Right cardiac atrium (tissue), 5 donors: ENCODE results near the gene GPC6. TPM values are rescaled to one million over a fixed set of nuclear protein-coding genes. Genes with fewer than 3 reads are reported as not detected.

Experiments used
- ATAC-seq, 2 donors: fragments of 200-7000 bp; cut with Tn5 transposase; one replicate each; pipeline versions ENCODE4 v1.8.0 to v1.9.1; 2020; ENCODE audit warnings: moderate library complexity in 2 of 2, mild to moderate bottlenecking in 1 of 2
- DNase-seq, 3 donors: peaks; one replicate each; pipeline ENCODE4 v3.0.0-alpha.2; 2020
- H3K27ac ChIP-seq: one replicate; pipeline ENCODE4 v1.5.1; 2013; ENCODE audit warnings: mild to moderate bottlenecking, low read length, control low read depth, moderate library complexity
- H3K27me3 ChIP-seq: one replicate; pipeline ENCODE4 v1.6.1; 2013; ENCODE audit not compliant: control insufficient read depth, insufficient read depth
- H3K4me1 ChIP-seq: one replicate; pipeline ENCODE4 v1.6.1; 2013; ENCODE audit warnings: low read length; ENCODE audit not compliant: control insufficient read depth, insufficient read depth
- H3K4me3 ChIP-seq: one replicate; pipeline ENCODE4 v1.5.1; 2013; ENCODE audit warnings: low read length, control low read depth
- H3K9me3 ChIP-seq: one replicate; pipeline ENCODE4 v1.6.1; 2013; ENCODE audit warnings: low read length; ENCODE audit not compliant: control insufficient read depth
- WGBS: extraction: QIAGEN DNeasy Blood & Tissue Kit; methylation state at CpG from one replicate; pipeline ENCODE4 v1.1.7; 2013; 5-methylcytosine and 5-hydroxymethylcytosine counted together
- intact Hi-C, 4 donors: fragments of 100-400 bp; cut with DNase I; formaldehyde crosslinking; loops; one replicate each; pipeline versions ENCODE4 v1.11.0 to v1.14.0; 2022 to 2023
- polyA plus RNA-seq: library from polyadenylated mRNA; stranded (reverse); fragments of 200-250 nt; gene quantifications from one replicate; pipeline ENCODE4 v1.2.3, GENCODE V29; 2013
- total RNA-seq, 4 donors: library from RNA; stranded (reverse); fragmentation: NEBNext Ultra II Directional; extraction: Animal tissue kit (Norgen Biotek cat#: 25700); gene quantifications; one replicate each; pipeline ENCODE4 v1.2.1, GENCODE V29; 2021
- donor health status: healthy with polysubstance abuse.
- donor health status: DM: no; HTN: yes; CAD: no.
- donor health status: DM: no; HTN: no; CAD: no.
- donor health status: DM: no; HTN: yes; CAD: no; lungs with severe emphysema.
- donor health status: DM: yes; HTN: yes; CAD: no.

The GPC6 gene
- total and polyA plus RNA-seq, 5 donors = 1.5 to 11.0 (median 5.3) TPM

DNA sequence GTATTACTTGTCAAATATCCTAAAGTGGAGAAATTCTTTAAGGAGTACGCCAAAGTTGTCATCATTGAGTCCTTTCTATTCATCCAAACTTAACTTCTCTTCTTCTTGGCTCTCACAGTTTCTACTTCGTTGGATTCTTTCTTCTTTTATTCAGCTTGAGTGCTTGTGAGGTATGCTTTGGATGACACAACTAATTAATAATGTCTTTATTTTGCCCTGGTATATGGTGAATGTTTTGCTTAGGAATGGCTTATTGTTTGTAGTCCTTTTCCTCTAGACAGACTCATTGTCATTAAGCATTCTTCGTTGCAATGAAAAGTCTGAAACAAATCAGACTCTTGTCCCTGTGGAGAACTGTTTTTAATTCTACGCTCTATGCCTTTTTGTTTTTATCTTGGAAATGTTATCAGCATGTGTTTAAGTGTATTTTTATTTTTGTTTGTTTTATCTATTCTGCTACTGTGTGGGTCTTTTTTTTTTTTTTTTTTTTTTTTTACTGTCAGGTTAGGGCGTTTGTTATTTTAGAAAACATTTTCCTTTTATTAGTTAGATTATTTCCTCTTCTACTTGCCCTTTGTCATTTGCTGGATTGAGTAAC is 471.5 kb downstream of the GPC6 start:
- no peak overlapping the region for H3K27ac ChIP-seq
- no peaks in the 10 kb centered on the region for H3K9me3 ChIP-seq
- H3K4me1 ChIP-seq = no peaks in the 10 kb centered on the region
- ATAC-seq (no peak), DNase-seq (no peak)
- no peak overlapping the region for H3K4me3 ChIP-seq
- intact Hi-C loops = no loop called here
- no peaks in the 10 kb centered on the region for H3K27me3 ChIP-seq
- 68% methylated on average over 5 of the region's 5 CpGs for WGBS

DNA sequence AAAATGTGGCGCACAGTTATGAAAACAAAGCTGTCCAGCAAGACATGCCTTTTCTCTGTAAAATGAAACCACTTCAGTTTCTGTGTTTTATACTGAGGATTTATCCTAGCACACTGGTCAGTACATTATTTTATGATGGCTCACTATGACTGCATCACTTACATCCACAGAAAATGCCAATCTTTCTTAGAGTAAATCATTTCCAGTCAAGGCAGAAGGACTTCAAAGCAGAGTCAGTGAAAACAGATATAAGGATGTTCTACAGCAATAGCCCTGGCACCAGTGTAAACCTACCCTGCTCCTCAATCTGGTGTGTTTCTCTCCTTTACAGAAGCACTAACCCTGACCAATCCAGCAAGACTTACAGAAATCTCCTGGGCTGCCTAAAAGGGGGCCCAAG is 473.5 kb downstream of the GPC6 start:
- WGBS = 83% methylated on average over 1 of the region's 1 CpG
- H3K9me3 ChIP-seq = no peaks in the 10 kb centered on the region
- H3K4me3 ChIP-seq = no peak overlapping the region
- ATAC-seq = no peak
- no peaks in the 10 kb centered on the region for H3K4me1 ChIP-seq
- no peaks in the 10 kb centered on the region for H3K27me3 ChIP-seq
- intact Hi-C loops = no loop called here
- H3K27ac ChIP-seq = no peak overlapping the region
- no peak for DNase-seq

DNA sequence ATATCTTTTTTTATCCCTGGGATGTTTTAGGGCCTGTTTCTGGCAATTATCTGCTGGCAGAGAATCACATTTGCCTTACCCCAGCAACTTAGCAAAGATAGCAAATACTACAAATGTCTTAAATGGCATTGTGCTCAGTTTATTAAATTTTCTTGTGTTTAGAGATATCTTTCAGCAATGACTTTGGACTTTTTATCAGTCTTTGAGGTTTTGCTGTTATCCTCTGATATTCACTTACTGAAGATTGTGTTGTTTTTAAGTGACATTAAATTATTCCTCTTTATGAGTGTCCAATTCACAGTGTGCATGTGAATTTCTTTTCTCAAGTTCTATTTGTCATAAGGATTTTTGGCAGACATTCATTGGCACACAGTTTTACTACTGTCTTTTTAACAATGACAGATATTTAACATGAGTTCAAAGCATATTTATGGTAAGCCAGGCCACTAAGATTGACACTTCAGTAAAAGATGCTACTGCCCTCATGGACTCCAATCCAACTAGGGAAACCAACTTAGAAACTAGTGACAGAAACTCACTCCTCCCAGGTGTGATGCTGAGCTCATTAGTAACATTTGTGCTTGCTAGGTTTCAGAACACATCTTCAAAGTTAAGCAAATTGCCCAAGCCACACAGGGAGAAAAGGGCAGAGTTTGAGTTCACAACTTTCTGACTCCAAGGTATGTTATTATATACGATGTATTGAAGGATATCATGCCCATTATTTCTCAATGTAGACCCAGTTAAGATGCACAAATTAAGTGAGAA is 481.9 kb downstream of the GPC6 start:
- 63% methylated on average over 1 of the region's 1 CpG for WGBS
- ATAC-seq = no peak
- intact Hi-C loops = no loop called here

DNA sequence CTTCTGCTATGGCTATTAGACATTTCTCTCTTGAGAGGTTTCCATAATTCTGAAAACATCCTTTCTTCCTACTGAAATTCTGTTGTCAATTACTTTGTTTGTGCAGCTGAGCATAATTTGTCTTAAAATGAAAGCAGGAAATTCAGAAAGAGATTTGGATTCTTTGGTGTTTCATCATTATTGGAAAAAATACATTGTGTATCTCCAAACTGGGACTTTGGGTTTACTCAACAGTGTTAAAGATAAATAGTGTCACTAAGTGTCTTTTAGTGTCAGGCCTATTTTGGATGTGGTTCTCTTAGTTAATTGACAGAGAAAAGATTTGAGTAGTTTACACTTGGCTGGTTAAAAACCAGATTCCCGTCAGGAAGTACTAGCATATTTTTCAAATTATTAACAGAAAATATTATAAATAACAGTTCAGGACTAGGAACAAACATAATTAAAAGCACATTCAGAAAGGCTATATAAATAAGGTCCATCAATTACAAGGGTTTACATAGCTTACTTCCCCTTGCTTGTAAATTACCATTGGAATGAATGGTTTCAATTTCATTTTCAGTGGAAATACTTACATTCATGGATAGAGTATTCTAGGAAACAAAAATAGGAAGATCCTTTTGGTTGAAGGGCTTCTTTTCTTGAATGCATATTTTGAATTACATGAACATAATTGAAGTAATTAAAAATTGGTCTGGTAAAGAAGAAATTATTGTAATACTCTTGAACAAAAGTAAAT is 483.1 kb downstream of the GPC6 start:
- Histone ChIP-seq H3K9me3 (no peaks in the 10 kb centered on the region), H3K27ac (no peak overlapping the region), H3K4me3 (no peak overlapping the region), H3K4me1 (no peaks in the 10 kb centered on the region), H3K27me3 (no peaks in the 10 kb centered on the region)
- ATAC-seq (no peak), DNase-seq (no peak)
- intact Hi-C loops = no loop called here
- 0% methylated on average over 1 of the region's 1 CpG for WGBS

More for the DNA sequence above, 481.9 kb downstream of the GPC6 start:
- no peak overlapping the region for H3K27ac ChIP-seq
- H3K27me3 ChIP-seq = no peaks in the 10 kb centered on the region
- no peaks in the 10 kb centered on the region for H3K4me1 ChIP-seq
- no peak for DNase-seq
- H3K4me3 ChIP-seq = no peak overlapping the region
- no peaks in the 10 kb centered on the region for H3K9me3 ChIP-seq

DNA sequence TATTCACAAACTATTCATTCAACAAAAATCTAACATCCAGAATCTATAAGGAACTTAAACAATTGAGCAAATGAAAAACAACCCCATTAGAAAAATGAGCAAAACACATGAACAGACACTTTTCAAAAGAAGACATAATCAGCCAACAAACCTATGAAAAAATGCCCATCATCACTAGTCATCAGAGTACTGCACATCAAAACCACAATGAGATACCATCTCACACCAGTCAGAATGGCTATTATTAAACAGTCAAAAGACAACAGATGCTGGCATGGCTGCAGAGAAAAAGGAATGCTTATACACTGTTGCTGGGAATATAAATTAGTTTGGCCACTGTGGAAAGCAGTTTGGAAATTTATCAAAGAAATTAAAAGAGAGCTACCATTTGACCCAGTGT is 487.6 kb downstream of the GPC6 start:
- Histone ChIP-seq H3K4me1 (no peaks in the 10 kb centered on the region), H3K27ac (no peak overlapping the region), H3K4me3 (no peak overlapping the region), H3K9me3 (no peaks in the 10 kb centered on the region), H3K27me3 (no peaks in the 10 kb centered on the region)
- ATAC-seq (no peak), DNase-seq (no peak)
- intact Hi-C loops = no loop called here

DNA sequence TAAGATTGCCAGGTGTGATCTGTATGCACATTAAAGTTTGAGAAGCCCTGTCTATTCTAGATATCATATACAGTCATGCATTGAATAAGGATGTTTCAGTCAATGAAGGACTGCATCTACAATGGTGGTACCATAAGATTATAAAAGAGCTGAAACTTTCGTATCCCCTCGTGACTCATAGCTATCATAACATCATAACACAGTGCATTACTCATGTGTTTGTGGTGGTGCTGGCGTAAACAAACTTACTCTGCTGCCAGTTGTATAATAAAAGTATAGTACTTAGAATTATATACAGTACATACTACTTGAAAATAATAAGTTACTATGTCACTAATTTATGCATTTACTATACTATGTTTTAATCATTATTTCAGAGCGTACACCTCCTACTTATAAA is 489.3 kb downstream of the GPC6 start:
- ATAC-seq (no peak), DNase-seq (no peak)
- Histone ChIP-seq H3K27me3 (no peaks in the 10 kb centered on the region), H3K9me3 (no peaks in the 10 kb centered on the region), H3K4me1 (no peaks in the 10 kb centered on the region), H3K27ac (no peak overlapping the region), H3K4me3 (no peak overlapping the region)
- WGBS = 86% methylated on average over 4 of the region's 4 CpGs
- intact Hi-C loops = no loop called here

DNA sequence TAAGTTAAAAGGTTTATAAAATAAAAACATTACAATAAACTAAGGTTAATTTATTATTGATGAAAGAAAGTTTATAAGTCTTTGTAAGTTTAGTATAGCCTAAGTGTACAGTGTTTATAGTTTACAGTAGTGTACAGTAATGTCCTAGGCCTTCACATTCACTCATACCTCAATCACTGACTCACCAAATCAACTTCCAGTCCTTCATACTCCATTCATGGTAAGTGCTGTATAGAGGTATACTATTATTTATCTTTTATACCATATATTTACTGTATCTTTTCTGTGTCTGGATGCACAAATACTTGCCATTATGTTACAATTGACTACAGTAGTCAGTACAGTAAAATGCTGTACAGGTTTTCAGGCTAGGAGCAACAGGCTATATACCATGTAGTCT is 490.0 kb downstream of the GPC6 start:
- Histone ChIP-seq H3K27me3 (no peaks in the 10 kb centered on the region), H3K27ac (no peak overlapping the region), H3K4me3 (no peak overlapping the region), H3K4me1 (no peaks in the 10 kb centered on the region), H3K9me3 (no peaks in the 10 kb centered on the region)
- DNase-seq = no peak
- ATAC-seq = no peak
- intact Hi-C loops = no loop called here

DNA sequence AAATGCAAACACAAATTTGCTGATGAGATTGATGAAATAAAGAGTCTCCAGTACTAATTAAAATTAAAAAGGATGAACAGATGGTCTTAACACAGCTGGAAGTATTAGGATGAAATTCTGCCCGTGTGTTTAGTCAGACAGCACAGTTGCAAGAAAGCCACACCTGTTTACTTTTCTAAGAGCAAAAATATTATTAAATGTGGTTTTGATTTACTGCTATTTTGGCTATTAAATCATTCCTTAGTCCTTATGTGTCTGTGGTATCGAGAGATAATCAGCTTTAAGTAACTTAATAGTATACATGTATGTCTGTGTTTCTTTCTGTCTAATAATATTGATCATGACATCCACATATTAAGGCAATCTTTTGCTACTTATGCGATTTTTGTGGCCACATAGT is 494.9 kb downstream of the GPC6 start:
- DNase-seq = no peak

DNA sequence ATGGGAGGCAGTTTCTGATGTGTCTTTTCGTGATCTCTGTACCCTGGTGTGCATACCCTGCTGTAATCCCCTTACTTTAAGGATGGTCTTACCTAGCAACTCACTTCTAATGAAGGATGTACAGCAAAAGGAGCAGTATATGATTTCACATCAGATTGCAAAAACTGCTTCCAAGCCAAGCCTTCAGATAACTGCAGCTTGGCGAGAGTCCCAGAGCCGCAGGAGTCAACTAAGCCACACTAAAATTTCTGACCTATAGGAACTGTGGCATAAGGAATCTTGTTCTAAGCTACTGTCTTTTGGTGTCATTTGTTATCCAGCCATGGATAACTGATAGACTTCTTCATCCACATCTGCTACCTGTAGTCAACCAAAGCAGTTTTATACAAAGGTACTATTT is 496.7 kb downstream of the GPC6 start:
- intact Hi-C loops = no loop called here
- Histone ChIP-seq H3K9me3 (no peaks in the 10 kb centered on the region), H3K4me1 (no peaks in the 10 kb centered on the region), H3K4me3 (no peak overlapping the region), H3K27me3 (no peaks in the 10 kb centered on the region), H3K27ac (no peak overlapping the region)
- DNase-seq = no peak
- whole genome bisulfite sequencing = 73% methylated on average over 3 of the region's 3 CpGs
- no peak for ATAC-seq

More for the DNA sequence above, 494.9 kb downstream of the GPC6 start:
- no peak for ATAC-seq
- Histone ChIP-seq H3K4me1 (no peaks in the 10 kb centered on the region), H3K27me3 (no peaks in the 10 kb centered on the region), H3K4me3 (no peak overlapping the region), H3K9me3 (no peaks in the 10 kb centered on the region), H3K27ac (no peak overlapping the region)
- intact Hi-C loops = no loop called here
- WGBS = 51% methylated on average over 3 of the region's 3 CpGs

DNA sequence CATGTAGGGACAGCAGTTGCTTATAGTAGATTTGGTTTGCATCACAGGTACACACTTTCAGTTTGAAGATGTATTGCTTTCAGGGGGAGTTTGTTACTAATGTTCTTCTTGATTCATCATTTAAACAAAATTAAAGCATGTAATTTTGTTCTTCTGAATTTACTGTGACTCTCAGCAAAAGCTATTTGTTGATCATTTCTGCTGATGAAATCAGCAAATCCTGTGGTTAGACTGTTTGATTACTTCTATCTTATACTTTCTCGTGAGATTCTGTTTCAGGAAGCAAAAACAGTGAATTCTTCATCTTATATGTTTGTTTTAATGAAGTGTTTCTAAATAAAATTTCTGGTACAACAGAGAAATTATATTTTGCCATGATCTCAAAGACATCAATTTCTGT is 497.6 kb downstream of the GPC6 start:
- Histone ChIP-seq H3K27me3 (no peaks in the 10 kb centered on the region), H3K9me3 (no peaks in the 10 kb centered on the region), H3K27ac (no peak overlapping the region), H3K4me3 (no peak overlapping the region), H3K4me1 (no peaks in the 10 kb centered on the region)
- intact Hi-C loops = no loop called here
- no peak for DNase-seq
- WGBS = 88% methylated on average over 1 of the region's 1 CpG
- ATAC-seq = no peak

DNA sequence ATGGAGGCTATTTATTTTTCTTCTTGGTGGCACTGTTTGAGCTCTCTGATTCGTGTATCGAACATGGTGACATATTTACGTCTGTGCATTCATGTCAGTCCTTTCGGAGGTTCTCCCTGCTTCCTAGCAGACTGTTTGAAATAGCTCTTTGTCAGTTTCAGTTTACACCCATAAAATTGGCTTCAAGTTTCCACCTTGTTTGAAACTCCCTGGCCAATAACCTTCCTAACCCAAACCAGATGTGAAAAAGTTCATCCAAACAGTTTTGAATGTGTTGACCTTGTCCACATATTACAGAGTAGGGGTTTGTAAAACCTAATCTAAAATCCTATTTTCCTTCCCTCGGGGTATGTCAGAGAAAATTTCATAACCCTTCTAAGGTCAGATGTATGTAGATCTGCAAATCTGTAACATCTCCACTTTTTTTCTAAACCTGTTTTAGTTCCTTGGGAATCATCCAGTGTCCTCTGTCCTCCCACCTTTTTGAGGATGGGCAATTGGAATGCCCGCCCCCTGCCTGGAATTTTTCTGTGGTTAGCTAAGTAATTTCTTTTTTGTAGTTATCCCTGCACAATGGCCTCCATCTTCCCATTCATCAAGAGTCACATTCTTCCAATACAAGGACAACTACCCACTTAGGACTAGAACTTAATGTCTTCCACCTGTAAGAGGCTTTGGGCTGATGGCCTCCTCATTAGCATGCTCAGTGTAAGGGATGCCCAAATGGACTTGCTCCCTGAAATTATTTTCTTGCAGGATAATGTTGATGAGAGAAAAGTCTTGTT is 499.8 kb downstream of the GPC6 start:
- ATAC-seq = no peak
- H3K4me1 ChIP-seq = no peaks in the 10 kb centered on the region
- no peak overlapping the region for H3K4me3 ChIP-seq
- 82% methylated on average over 6 of the region's 6 CpGs for WGBS
- DNase-seq = no peak
- no peaks in the 10 kb centered on the region for H3K27me3 ChIP-seq
- no peak overlapping the region for H3K27ac ChIP-seq
- H3K9me3 ChIP-seq = no peaks in the 10 kb centered on the region
- intact Hi-C loops = no loop called here
